ENCODE results near the gene GTF2H2. TPM values are rescaled to one million over a fixed set of nuclear protein-coding genes. Genes with fewer than 3 reads are reported as not detected.

GTF2H2 gene
- total RNA-seq, 4 donors from 2014 or later, result 13.5 to 33.8 (median 23.1) TPM

Other genes with a start within 250 kb of the GTF2H2 start
- 10 to 100 TPM in 2 of 4 donors, 1 to 10 TPM in 2; 9.1 to 26.4 (median 13.5) TPM for gene SERF1A, start 167.0 kb downstream of the GTF2H2 start, total RNA-seq
- gene SMN1, start 142.6 kb downstream of the GTF2H2 start, total RNA-seq, result 10 to 100 TPM; 24.1 to 37.1 (median 24.4) TPM
- 10 to 100 TPM in 3 of 4 donors, 1 to 10 TPM in 1; 9.1 to 34.7 (median 22.7) TPM for gene NAIP, start 42.3 kb downstream of the GTF2H2 start, total RNA-seq

Data from Peyer's patch (tissue), 4 donors.